OCI-LY1 (cell line): ENCODE results near the gene ITGA6.

Experiments used
- CTCF ChIP-seq: fragments of 200-600 bp; sonication (generic), shearing (Covaris generic); IDR thresholded peaks from 2 replicates; pipeline ENCODE4 v1.5.1; 2017; ENCODE audit warnings: mild to moderate bottlenecking, antibody characterized with exemption, low read length, moderate library complexity, mixed read lengths
- EZH2 ChIP-seq: fragments of 200-600 bp; sonication (generic), shearing (Covaris generic); IDR thresholded peaks from 2 replicates; pipeline ENCODE4 v1.8.0; 2017; ENCODE audit warnings: borderline replicate concordance, mixed run types, mild to moderate bottlenecking, antibody characterized with exemption, low read length, moderate library complexity, mixed read lengths

GRCh38 chr2:172415157-172415864 is 12.1 kb upstream of the ITGA6 start:
- TF ChIP-seq CTCF (no peak), EZH2 (no peak)
